Measurements from ENCODE around the gene SIL1.
"Not testable (repeated sequence)": the region's sequence is repeated elsewhere in the genome, so short reads cannot be mapped to it uniquely, and the experiment has no call there.

The SIL1 gene

GRCh38 chr5:139077899-139078298, 120.3 kb downstream of the SIL1 start:
- TF ChIP-seq, protein P1, sequence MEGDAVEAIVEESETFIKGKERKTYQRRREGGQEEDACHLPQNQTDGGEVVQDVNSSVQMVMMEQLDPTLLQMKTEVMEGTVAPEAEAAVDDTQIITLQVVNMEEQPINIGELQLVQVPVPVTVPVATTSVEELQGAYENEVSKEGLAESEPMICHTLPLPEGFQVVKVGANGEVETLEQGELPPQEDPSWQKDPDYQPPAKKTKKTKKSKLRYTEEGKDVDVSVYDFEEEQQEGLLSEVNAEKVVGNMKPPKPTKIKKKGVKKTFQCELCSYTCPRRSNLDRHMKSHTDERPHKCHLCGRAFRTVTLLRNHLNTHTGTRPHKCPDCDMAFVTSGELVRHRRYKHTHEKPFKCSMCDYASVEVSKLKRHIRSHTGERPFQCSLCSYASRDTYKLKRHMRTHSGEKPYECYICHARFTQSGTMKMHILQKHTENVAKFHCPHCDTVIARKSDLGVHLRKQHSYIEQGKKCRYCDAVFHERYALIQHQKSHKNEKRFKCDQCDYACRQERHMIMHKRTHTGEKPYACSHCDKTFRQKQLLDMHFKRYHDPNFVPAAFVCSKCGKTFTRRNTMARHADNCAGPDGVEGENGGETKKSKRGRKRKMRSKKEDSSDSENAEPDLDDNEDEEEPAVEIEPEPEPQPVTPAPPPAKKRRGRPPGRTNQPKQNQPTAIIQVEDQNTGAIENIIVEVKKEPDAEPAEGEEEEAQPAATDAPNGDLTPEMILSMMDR (conservative IDR thresholded peaks at IDR 0.05; ENCODE audit: control insufficient read depth, insufficient read depth, low read depth, low read length): no peak
- no peak for DNase-seq (ENCODE audit: low read depth)
- no peak overlapping the region for H3K4me3 ChIP-seq (ENCODE audit: control insufficient read depth, low read depth, low read length)

- TF ChIP-seq, protein P1 (conservative IDR thresholded peaks at IDR 0.05; ENCODE audit: control insufficient read depth, insufficient read depth, low read depth, low read length): no peak
Measured at GRCh38 chr5:139076111-139076510, 122.1 kb downstream of the SIL1 start.

DNA sequence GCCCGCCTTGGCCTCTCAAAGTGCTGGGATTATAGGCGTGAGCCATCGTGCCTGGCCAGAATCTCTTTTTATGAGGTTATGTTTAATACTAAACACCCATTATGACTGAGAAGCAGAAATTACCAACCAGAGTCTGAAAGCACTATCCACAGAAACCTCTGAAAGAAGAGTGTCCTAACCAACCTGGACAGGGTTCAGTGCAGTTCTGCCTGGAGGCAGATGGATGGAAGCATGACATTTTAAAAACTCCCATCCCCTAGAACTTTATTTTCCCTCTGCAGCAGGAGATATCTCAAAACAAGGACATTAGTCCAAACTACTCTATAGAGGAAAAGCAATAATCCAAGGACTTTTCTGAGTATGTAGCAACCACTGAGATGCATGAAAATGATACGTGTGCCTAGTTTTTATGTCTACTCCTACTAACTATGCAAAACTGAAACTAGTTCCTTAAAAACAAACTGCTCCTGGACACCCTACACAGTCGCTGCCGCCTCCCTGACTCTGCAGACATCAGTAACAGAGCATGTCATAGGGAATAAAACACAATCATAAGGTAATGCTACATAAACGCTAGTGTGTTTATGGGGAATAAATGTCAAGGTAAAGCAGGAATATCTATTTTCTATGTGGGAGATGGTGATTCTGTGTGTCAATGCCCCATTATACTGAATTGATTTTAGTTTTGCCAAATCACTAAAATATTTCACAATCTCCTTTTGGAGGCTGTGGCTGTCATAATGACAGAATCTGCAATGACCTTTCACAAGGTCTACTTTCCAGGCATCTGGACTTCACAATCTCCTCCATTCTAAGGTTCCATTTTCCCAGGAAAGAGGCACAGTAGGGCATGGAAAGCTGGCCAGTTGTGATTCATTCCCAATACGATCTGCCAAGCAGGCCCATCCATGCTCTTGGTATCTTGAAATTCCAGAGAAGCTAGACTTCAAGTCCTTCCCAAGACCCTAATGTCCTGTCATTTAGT, 122.8 kb downstream of the SIL1 start:
- H3K4me3 ChIP-seq (ENCODE audit: control insufficient read depth, low read depth, low read length): no peak overlapping the region
- TF ChIP-seq, protein P1 (conservative IDR thresholded peaks at IDR 0.05; ENCODE audit: control insufficient read depth, insufficient read depth, low read depth, low read length): no peak
- peak; percentile 42 for DNase-seq (ENCODE audit: low read depth)

More at GRCh38 chr5:139076111-139076510, 122.1 kb downstream of the SIL1 start:
- H3K4me3 ChIP-seq (ENCODE audit: control insufficient read depth, low read depth, low read length): no peak overlapping the region
- no peak for DNase-seq (ENCODE audit: low read depth)

- not testable (repeated sequence) for H3K4me3 ChIP-seq (ENCODE audit: control insufficient read depth, low read depth, low read length); DNase-seq (ENCODE audit: low read depth)
Measured at GRCh38 chr5:139073956-139074355, 124.2 kb downstream of the SIL1 start.

DNA sequence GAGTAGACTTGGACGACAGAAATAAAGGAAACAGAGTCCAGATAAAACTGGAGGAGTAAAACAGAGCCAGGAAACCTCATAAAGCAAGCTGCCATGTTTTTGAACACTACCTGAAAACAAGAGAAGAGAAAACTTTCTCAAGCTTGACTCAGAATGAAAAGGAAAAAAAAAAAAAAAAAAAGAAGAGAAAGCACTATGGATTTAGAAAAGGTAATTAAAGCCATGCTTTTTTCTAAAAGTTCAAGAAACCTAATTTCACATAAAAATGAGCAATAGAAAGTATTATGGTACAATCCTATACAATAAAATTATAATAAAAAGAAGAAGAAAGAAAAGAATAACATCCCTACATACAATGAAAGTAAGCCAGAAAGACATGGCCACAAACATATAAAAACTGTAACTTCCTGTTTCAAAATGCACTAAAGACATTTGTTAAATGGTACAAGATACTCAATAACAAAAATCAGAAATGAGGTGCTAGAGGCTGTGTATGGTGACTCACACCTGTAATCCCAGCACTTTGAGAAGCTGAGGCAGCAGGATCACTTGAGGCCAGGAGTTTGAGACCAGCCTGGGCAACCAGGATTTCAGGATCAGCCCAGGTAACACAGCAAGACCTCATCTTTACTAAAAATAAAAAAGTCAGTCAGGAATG, 129.5 kb downstream of the SIL1 start:
- TF ChIP-seq, protein P1 (conservative IDR thresholded peaks at IDR 0.05; ENCODE audit: control insufficient read depth, insufficient read depth, low read depth, low read length): no peak
- H3K4me3 ChIP-seq (ENCODE audit: control insufficient read depth, low read depth, low read length): no peak overlapping the region
- DNase-seq (ENCODE audit: low read depth): no peak

GRCh38 chr5:139068060-139068459, 130.1 kb downstream of the SIL1 start:
- TF ChIP-seq, protein P1 (conservative IDR thresholded peaks at IDR 0.05; ENCODE audit: control insufficient read depth, insufficient read depth, low read depth, low read length): no peak
- no peak overlapping the region for H3K4me3 ChIP-seq (ENCODE audit: control insufficient read depth, low read depth, low read length)
- no peak for DNase-seq (ENCODE audit: low read depth)

DNA sequence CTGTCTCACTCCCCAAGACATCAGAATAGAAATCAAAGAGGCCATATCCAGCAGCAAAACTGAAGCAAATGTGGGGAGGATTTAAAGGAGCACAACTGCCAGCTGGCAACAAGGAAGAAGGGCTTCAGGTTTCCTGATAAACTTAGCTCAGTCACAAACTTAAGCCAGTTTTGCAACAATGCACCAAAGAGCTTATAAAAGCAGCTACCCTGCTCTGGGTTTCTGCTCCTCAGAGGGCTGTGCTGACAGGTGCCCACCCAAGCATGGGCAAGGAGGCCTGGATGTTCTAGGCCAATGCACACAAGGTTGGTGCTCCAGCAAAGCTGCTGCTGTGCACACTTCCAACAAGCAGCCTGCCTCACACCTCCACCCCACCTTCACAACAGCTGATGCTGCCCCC, 132.9 kb downstream of the SIL1 start:
- H3K4me3 ChIP-seq (ENCODE audit: control insufficient read depth, low read depth, low read length): no peak overlapping the region
- no peak for DNase-seq (ENCODE audit: low read depth)
- TF ChIP-seq, protein P1 (conservative IDR thresholded peaks at IDR 0.05; ENCODE audit: control insufficient read depth, insufficient read depth, low read depth, low read length): no peak

Data from fibroblast of mammary gland (primary cell).